SK-N-SH (cell line): ENCODE measurements around the gene RBM24. TPM values are rescaled to one million over a fixed set of nuclear protein-coding genes. Genes with fewer than 3 reads are reported as not detected.

ENCODE experiments used
- CTCF ChIA-PET: fragments of 300-600, 350-600 bp; formaldehyde crosslinking; extraction: SDS; loops from one replicate; lab custom pipeline; 2021; lab: Yijun Ruan, JAX
- POLR2A ChIA-PET: fragments of 350-600 bp; sonication (Branson Sonifier 250); formaldehyde crosslinking; extraction: SDS; loops from one replicate; lab custom pipeline; 2020; ENCODE audit warnings: antibody characterized with exemption, inconsistent platforms; lab: Yijun Ruan, JAX
- DNase-seq: peaks from one replicate; pipeline ENCODE4 v3.0.0; 2012
- H2AFZ ChIP-seq: fragments of 200-600 bp; sonication (generic); 2 replicates; pipeline ENCODE4 v1.8.1; 2016; ENCODE audit warnings: antibody characterized with exemption, mild to moderate bottlenecking, low read depth
- H3F3A ChIP-seq: fragments of 200-600 bp; sonication (generic); replicated peaks from 2 replicates; pipeline ENCODE3; 2016; ENCODE audit warnings: antibody characterized with exemption, mild to moderate bottlenecking; ENCODE audit not compliant: insufficient read depth
- H3K27ac ChIP-seq, 2 experiments: fragments of 200-500 bp in 1 of 2; fragments of 200-600 bp in 1 of 2; sonication (Bioruptor generic) in 1 of 2; sonication (generic), shearing (Covaris generic) in 1 of 2; 2 replicates each; pipeline versions ENCODE4 v1.5.1 to v1.6.1; 2014 to 2016; ENCODE audit warnings: low read depth in 2 of 2, inconsistent platforms in 1 of 2, low read length in 1 of 2, mild to moderate bottlenecking in 1 of 2, mixed read lengths in 1 of 2
- H3K27me3 ChIP-seq: fragments of 200-600 bp; sonication (generic), shearing (Covaris generic); 2 replicates; pipeline ENCODE4 v1.6.1; 2016; ENCODE audit warnings: mixed run types; ENCODE audit not compliant: insufficient read depth
- H3K36me3 ChIP-seq, 2 experiments: fragments of 200-500 bp in 1 of 2; fragments of 200-600 bp in 1 of 2; sonication (Bioruptor generic) in 1 of 2; sonication (generic) in 1 of 2; replicated peaks in 1 of 2; 2 replicates each; pipeline versions ENCODE3 to v1.5.1; 2014 to 2016; ENCODE audit warnings: low read length in 1 of 2, mild to moderate bottlenecking in 1 of 2; ENCODE audit not compliant: insufficient read depth in 2 of 2, control insufficient read depth in 1 of 2
- H3K4me1 ChIP-seq, 2 experiments: fragments of 200-500 bp in 1 of 2; fragments of 200-600 bp in 1 of 2; sonication (Bioruptor generic) in 1 of 2; sonication (generic), shearing (Covaris generic) in 1 of 2; 2 replicates each; pipeline versions ENCODE4 v1.5.1 to v1.6.1; 2014 to 2016; ENCODE audit warnings: low read depth in 1 of 2, low read length in 1 of 2, mixed run types in 1 of 2; ENCODE audit not compliant: insufficient read depth in 2 of 2, control insufficient read depth in 1 of 2
- H3K4me2 ChIP-seq: fragments of 200-600 bp; sonication (generic), shearing (Covaris generic); 2 replicates; pipeline ENCODE4 v1.6.1; 2017; ENCODE audit warnings: mixed run types
- H3K4me3 ChIP-seq, 2 experiments: fragments of 200-500 bp in 1 of 2; fragments of 200-600 bp in 1 of 2; sonication (Bioruptor generic) in 1 of 2; sonication (generic), shearing (Covaris generic) in 1 of 2; 2 replicates each; pipeline versions ENCODE4 v1.5.1 to v1.8.1; 2014 to 2016; ENCODE audit warnings: low read depth in 2 of 2, inconsistent platforms in 1 of 2, low read length in 1 of 2, mild to moderate bottlenecking in 1 of 2, mixed read lengths in 1 of 2, moderate library complexity in 1 of 2
- H3K79me2 ChIP-seq: fragments of 200-600 bp; sonication (generic); 2 replicates; pipeline ENCODE4 v1.8.1; 2017; ENCODE audit warnings: mild to moderate bottlenecking; ENCODE audit not compliant: insufficient read depth
- H3K9ac ChIP-seq: fragments of 200-600 bp; sonication (generic); 2 replicates; pipeline ENCODE4 v1.6.1; 2017; ENCODE audit warnings: mixed run types
- H3K9me2 ChIP-seq: fragments of 200-600 bp; sonication (generic); 2 replicates; pipeline ENCODE4 v1.6.1; 2017; ENCODE audit warnings: mixed run types
- H3K9me3 ChIP-seq: fragments of 200-600 bp; sonication (generic); 2 replicates; pipeline ENCODE4 v1.6.1; 2017; ENCODE audit warnings: mixed run types, mild to moderate bottlenecking, moderate library complexity
- H4K20me1 ChIP-seq: fragments of 200-600 bp; sonication (generic); 2 replicates; pipeline ENCODE4 v1.6.1; 2017; ENCODE audit warnings: mild to moderate bottlenecking, mixed run types; ENCODE audit not compliant: insufficient read depth
- CHD2 ChIP-seq: fragments of 150-350 bp; IDR thresholded peaks from 2 replicates; pipeline ENCODE4 v1.6.1; 2018; ENCODE audit warnings: low read length; ENCODE audit not compliant: partially characterized antibody
- EZH2phosphoT487 ChIP-seq: fragments of 200-600 bp; sonication (generic); IDR thresholded peaks from 2 replicates; pipeline ENCODE4 v1.6.1; 2017; ENCODE audit warnings: low read depth, mixed run types, mild to moderate bottlenecking, antibody characterized with exemption, moderate library complexity, borderline replicate concordance
- FOXJ3 ChIP-seq: sonication (generic); formaldehyde crosslinking; IDR thresholded peaks from 2 replicates; pipeline ENCODE4 v1.5.1; 2020; ENCODE audit warnings: mild to moderate bottlenecking, missing genetic modification reagents
- FOXM1 ChIP-seq: IDR thresholded peaks from 2 replicates; pipeline ENCODE4 v1.4.0; 2012; ENCODE audit warnings: low read depth, mild to moderate bottlenecking
- GABPA ChIP-seq: IDR thresholded peaks from 2 replicates; pipeline ENCODE4 v1.4.0; 2012; ENCODE audit warnings: low read depth, mild to moderate bottlenecking
- GATA2 ChIP-seq: sonication (generic); formaldehyde crosslinking; IDR thresholded peaks from 2 replicates; pipeline ENCODE4 v1.5.0; 2020; ENCODE audit warnings: mild to moderate bottlenecking, missing genetic modification reagents
- MEF2A ChIP-seq: IDR thresholded peaks from 2 replicates; pipeline ENCODE4 v1.4.0; 2012; ENCODE audit warnings: low read depth, borderline replicate concordance
- MXI1 ChIP-seq: IDR thresholded peaks from 2 replicates; pipeline ENCODE4 v1.6.1; 2012; ENCODE audit warnings: mild to moderate bottlenecking, low read depth, low read length, improper control_type of control experiment
- NFIC ChIP-seq: IDR thresholded peaks from 2 replicates; pipeline ENCODE4 v1.4.0; 2012; ENCODE audit warnings: borderline replicate concordance
- PBX3 ChIP-seq: IDR thresholded peaks from 2 replicates; pipeline ENCODE4; 2012
- RXRA ChIP-seq: IDR thresholded peaks from 2 replicates; pipeline ENCODE4 v1.4.0; 2012; ENCODE audit warnings: low read depth, mild to moderate bottlenecking, borderline replicate concordance
- TAF1 ChIP-seq: IDR thresholded peaks from 2 replicates; pipeline ENCODE4 v1.6.1; 2012; ENCODE audit warnings: low read depth, mild to moderate bottlenecking, low read length, moderate library complexity, borderline replicate concordance
- TEAD4 ChIP-seq: IDR thresholded peaks from 2 replicates; pipeline ENCODE4 v1.4.0; 2012; ENCODE audit warnings: mild to moderate bottlenecking, borderline replicate concordance; ENCODE audit not compliant: insufficient read depth
- USF1 ChIP-seq: IDR thresholded peaks from 2 replicates; pipeline ENCODE4 v1.4.0; 2012; ENCODE audit warnings: low read depth, borderline replicate concordance
- WGBS: methylation state at CpG from one replicate; pipeline ENCODE4 v1.1.6; 2017; ENCODE audit warnings: low lambda C conversion rate; 5-methylcytosine and 5-hydroxymethylcytosine counted together
- polyA plus RNA-seq, 3 experiments: library from polyadenylated mRNA; depleted of rRNA; stranded (reverse); fragments of >200 nt; gene quantifications; 2 replicates each; pipeline ENCODE4 v1.2.3, GENCODE V29; 2012
- TF ChIP-seq, protein P1 (sequence below): fragments of 200-600 bp; sonication (generic); IDR thresholded peaks from 2 replicates; pipeline ENCODE4 v1.6.1; 2017; ENCODE audit warnings: antibody characterized with exemption, mild to moderate bottlenecking, moderate library complexity
- TF ChIP-seq, protein P2 (sequence below): fragments of 150-350 bp; IDR thresholded peaks from 2 replicates; pipeline ENCODE4 v1.6.1; 2016; ENCODE audit warnings: mild to moderate bottlenecking, low read depth, low read length
- TF ChIP-seq, protein P3 (sequence below): fragments of 150-350 bp; IDR thresholded peaks from 2 replicates; pipeline ENCODE4 v1.6.1; 2017; ENCODE audit warnings: antibody characterized with exemption, low read length, low read depth, borderline replicate concordance

RBM24 gene
- polyA plus RNA-seq, 1 of the 3 experiments (the other 2 are of a cell fraction) = 0.20 TPM

GRCh38 chr6:17336425-17336824 is 55.3 kb downstream of the RBM24 start:
- no peak for DNase-seq
- no peaks in the 10 kb centered on the region for H3F3A ChIP-seq
- no peak overlapping the region for H3K27ac ChIP-seq
- no peaks in the 10 kb centered on the region for H3K4me1 ChIP-seq
- H4K20me1 ChIP-seq = no peaks in the 10 kb centered on the region
- POLR2A ChIA-PET = no interaction called here
- no peaks in the 10 kb centered on the region for H3K9me2 ChIP-seq
- no peaks in the 10 kb centered on the region for H3K27me3 ChIP-seq
- H3K36me3 ChIP-seq = no peaks in the 10 kb centered on the region
- CTCF ChIA-PET = interaction anchor here (0.5 kb wide), 1 partner anchor 225 kb away, joined by 3 read pairs; no protein-coding TSS in a partner anchor
- no peak overlapping the region for H3K9ac ChIP-seq
- no peaks in the 10 kb centered on the region for H3K79me2 ChIP-seq
- H3K4me3 ChIP-seq = no peak overlapping the region
- no peak for TF ChIP-seq FOXM1
- TF ChIP-seq TEAD4 = no peak
- no peak for TF ChIP-seq TAF1
- TF ChIP-seq, protein P1, sequence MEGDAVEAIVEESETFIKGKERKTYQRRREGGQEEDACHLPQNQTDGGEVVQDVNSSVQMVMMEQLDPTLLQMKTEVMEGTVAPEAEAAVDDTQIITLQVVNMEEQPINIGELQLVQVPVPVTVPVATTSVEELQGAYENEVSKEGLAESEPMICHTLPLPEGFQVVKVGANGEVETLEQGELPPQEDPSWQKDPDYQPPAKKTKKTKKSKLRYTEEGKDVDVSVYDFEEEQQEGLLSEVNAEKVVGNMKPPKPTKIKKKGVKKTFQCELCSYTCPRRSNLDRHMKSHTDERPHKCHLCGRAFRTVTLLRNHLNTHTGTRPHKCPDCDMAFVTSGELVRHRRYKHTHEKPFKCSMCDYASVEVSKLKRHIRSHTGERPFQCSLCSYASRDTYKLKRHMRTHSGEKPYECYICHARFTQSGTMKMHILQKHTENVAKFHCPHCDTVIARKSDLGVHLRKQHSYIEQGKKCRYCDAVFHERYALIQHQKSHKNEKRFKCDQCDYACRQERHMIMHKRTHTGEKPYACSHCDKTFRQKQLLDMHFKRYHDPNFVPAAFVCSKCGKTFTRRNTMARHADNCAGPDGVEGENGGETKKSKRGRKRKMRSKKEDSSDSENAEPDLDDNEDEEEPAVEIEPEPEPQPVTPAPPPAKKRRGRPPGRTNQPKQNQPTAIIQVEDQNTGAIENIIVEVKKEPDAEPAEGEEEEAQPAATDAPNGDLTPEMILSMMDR = no peak
- TF ChIP-seq FOXJ3 (CRISPR knock-in tag) = no peak
- TF ChIP-seq CHD2 = no peak
- TF ChIP-seq PBX3 = no peak
- no peak for TF ChIP-seq GATA2 (CRISPR knock-in tag)
- TF ChIP-seq MXI1 = no peak
- no peak for TF ChIP-seq GABPA
- TF ChIP-seq USF1 = no peak
- no peak for TF ChIP-seq NFIC
- TF ChIP-seq, protein P2, sequence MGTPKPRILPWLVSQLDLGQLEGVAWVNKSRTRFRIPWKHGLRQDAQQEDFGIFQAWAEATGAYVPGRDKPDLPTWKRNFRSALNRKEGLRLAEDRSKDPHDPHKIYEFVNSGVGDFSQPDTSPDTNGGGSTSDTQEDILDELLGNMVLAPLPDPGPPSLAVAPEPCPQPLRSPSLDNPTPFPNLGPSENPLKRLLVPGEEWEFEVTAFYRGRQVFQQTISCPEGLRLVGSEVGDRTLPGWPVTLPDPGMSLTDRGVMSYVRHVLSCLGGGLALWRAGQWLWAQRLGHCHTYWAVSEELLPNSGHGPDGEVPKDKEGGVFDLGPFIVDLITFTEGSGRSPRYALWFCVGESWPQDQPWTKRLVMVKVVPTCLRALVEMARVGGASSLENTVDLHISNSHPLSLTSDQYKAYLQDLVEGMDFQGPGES = no peak
- TF ChIP-seq MEF2A = no peak
- no peak for TF ChIP-seq EZH2phosphoT487
- TF ChIP-seq RXRA = no peak
- TF ChIP-seq, protein P3, sequence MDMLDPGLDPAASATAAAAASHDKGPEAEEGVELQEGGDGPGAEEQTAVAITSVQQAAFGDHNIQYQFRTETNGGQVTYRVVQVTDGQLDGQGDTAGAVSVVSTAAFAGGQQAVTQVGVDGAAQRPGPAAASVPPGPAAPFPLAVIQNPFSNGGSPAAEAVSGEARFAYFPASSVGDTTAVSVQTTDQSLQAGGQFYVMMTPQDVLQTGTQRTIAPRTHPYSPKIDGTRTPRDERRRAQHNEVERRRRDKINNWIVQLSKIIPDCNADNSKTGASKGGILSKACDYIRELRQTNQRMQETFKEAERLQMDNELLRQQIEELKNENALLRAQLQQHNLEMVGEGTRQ = no peak
- no peak overlapping the region for H2AFZ ChIP-seq
- no peaks in the 10 kb centered on the region for H3K9me3 ChIP-seq
- WGBS = 69% methylated on average over 2 of the region's 2 CpGs
- no peak overlapping the region for H3K4me2 ChIP-seq
